GM12874 (cell line): Measurements from ENCODE around the gene TOX2.

Experiments
- TF ChIP-seq, protein P1 (sequence below): IDR thresholded peaks from 2 replicates; pipeline ENCODE4 v1.5.1; 2011; ENCODE audit warnings: low read depth, mild to moderate bottlenecking, control low read depth, low read length, moderate library complexity; ENCODE audit not compliant: insufficient read depth

TOX2 gene

DNA sequence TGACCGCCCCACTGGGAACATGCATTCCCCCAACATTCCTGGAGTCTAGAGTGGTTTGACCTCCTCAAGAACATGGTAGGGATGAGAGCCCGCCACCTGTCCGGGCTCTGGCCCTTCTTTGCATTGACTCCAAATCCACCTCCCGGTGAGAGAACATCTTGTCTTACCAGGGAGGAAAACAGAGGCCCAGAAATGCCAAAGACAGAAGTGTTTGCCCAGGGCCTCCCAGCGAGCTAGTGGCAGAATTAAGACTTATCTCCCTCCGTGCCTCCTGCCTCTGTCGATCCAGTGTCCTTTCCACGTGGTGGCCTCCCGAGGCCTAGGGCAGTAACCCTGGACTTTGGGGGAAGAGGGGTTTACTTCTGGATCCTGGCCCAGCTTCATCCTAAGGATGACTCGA, 137.5 kb downstream of the TOX2 start:
- TF ChIP-seq, protein P1, sequence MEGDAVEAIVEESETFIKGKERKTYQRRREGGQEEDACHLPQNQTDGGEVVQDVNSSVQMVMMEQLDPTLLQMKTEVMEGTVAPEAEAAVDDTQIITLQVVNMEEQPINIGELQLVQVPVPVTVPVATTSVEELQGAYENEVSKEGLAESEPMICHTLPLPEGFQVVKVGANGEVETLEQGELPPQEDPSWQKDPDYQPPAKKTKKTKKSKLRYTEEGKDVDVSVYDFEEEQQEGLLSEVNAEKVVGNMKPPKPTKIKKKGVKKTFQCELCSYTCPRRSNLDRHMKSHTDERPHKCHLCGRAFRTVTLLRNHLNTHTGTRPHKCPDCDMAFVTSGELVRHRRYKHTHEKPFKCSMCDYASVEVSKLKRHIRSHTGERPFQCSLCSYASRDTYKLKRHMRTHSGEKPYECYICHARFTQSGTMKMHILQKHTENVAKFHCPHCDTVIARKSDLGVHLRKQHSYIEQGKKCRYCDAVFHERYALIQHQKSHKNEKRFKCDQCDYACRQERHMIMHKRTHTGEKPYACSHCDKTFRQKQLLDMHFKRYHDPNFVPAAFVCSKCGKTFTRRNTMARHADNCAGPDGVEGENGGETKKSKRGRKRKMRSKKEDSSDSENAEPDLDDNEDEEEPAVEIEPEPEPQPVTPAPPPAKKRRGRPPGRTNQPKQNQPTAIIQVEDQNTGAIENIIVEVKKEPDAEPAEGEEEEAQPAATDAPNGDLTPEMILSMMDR: no peak

DNA sequence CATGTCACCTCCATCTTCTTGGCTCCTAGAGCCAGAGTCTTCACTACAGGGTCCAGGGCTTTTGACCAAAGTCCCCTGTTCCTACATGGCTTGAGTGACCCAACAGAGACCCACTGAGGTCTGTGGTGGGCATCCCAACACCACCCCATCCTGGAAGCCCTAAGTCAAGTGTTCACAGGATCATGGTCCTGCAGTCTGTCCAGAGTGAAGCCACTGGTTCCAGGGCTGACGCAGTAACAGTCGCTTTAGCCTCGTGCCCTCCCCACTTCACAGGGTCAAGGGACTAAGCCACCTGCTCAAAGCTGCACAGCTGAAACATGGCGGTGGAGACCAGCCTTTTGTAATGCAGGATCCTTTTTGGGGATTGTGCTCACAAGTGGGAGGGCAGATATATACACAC, 138.4 kb downstream of the TOX2 start:
- TF ChIP-seq, protein P1: no peak

DNA sequence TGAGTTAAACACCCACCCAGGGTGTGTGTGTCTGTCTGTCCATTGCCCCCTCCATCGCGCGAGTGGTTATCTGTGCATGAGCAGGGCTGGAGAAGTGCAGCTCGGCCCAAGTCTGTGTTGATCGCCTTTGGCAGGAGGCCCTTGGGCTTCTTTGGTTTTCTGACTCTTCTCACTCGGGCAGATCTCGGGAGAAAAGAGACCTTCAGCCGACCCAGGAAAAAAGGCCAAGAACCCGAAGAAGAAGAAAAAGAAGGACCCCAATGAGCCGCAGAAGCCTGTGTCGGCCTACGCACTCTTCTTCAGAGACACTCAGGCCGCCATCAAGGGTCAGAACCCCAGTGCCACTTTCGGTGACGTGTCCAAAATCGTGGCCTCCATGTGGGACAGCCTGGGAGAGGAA, 139.5 kb downstream of the TOX2 start:
- TF ChIP-seq, protein P1: no peak

DNA sequence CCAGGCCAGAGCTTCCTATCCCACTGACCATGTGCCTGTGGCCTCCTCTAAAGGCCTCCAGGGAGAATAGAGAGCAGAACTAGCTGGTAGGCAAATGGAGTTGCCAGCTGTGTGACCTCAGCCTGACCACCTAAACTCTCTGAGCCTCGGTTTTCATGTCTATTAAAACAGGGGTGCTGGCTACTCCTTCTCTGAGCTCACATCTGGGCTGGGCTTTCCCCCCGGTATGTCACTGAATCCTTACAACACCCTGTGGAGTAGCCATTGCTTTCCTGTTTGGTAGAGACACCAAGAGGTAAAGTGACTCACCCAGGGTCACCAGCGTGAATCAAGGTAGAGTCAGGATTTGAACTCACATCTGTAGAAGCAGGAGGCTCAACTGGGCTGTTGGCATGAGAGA, 140.2 kb downstream of the TOX2 start:
- TF ChIP-seq, protein P1: no peak

DNA sequence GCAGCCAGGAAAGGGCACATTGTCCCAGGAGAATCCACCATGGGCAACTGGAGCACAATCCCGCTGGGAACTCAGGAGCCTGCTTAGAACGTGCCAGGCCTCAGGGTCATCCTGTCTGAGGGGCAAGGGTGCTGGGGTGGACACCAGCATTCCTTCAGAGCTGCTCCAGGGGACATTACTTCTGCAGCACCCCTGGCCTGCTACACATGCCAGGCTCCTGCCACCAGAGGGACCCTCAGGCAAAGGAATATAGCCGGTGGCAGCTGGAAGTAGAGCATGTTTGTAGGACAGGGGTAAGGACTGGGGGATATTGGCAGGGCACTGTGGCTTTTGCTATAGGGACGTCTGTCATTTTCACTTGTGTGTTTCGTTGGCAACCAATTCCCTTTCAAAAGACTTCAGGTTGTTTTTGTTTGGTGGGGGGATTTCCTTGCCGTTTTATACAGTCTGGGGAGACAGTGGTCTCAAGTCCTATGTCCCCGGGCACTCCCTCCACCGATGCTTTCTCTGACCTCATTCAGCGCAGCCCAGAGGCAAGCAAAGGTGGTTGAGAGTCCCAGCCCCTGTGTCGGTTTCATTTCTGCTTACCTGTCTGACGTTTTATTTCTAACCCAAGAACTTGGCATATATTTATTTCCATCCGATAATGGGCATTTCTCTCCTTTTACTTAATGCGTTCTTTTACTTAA, 141.5 kb downstream of the TOX2 start:
- TF ChIP-seq, protein P1: peak; percentile 41

DNA sequence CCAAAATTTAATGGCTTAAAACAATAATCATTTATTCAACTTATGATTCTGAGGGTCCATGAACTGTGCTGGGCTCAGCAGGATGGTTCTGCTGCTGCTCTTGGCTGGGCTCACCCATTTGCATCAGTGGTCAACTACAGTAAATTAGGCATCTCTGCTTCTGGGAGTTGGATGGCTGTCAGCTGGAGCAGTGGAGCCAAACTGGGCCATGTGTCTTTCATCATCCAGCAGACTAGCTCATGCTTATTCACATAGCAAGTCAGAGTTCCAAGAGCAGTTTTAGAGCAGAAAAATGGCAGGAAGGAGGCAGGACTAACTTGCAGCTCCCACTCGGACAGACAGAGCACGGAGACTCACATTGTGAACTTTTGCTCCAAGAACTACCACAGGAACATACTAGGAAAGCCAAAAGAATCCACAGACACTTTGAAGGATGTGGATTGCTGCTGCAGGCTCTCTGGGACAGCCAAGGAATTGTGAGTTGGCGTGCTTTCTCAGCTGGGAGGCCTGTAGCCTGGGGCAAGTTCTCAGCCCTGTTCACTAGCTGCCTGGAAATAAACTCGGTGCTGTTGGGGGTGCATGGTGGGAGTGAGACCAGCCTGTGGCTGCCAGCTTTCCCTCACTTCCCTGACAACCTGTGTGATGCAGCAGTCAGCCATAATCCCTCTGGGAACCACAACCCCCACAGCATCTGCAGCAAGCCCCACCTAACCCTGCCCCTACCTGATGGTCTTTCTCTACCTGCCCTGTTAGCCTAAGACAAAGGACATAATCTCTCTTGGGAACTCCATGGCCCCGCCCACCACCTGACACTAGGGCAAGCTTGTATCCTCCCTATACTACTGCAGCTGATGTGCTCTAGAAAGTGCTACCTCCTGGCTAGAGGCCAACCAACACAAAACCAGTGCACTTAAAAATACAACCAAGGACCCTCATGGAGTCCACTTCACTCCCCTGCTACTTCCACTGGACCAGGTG, 143.3 kb downstream of the TOX2 start:
- TF ChIP-seq, protein P1: no peak
